Endothelial cell of umbilical vein (primary cell): ENCODE measurements around the gene AKAP5.

Experiments
- EZH2 ChIP-seq: IDR thresholded peaks from 2 replicates; pipeline ENCODE4 v1.6.1; 2012; ENCODE audit warnings: borderline replicate concordance, low read depth, mild to moderate bottlenecking, moderate library complexity, low read length, inconsistent platforms; ENCODE audit not compliant: severe bottlenecking
- GATA2 ChIP-seq: IDR thresholded peaks from 2 replicates; pipeline ENCODE4 v1.7.0; 2011; ENCODE audit warnings: low read depth, mild to moderate bottlenecking, moderate library complexity, mixed read lengths, low read length; ENCODE audit not compliant: insufficient read length, insufficient read depth
- JUN ChIP-seq: IDR thresholded peaks from 2 replicates; pipeline ENCODE4 v1.6.1; 2011; ENCODE audit warnings: borderline replicate concordance, low read depth; ENCODE audit not compliant: insufficient read length, insufficient read depth
- MYC ChIP-seq: IDR thresholded peaks from one replicate; pipeline ENCODE4 v1.6.1; 2011; ENCODE audit warnings: mild to moderate bottlenecking, low read depth, low read length
- POLR2A ChIP-seq: IDR thresholded peaks from 2 replicates; pipeline ENCODE4 v1.6.1; 2012; ENCODE audit warnings: low read depth, mild to moderate bottlenecking, control low read depth, low read length
- TF ChIP-seq, protein P1 (sequence below), 2 donors: IDR thresholded peaks; 1 replicate in 1 of 2; 2 replicates in 1 of 2; pipeline ENCODE4 v1.5.1; 2011; ENCODE audit warnings: low read length in 2 of 2, mild to moderate bottlenecking in 2 of 2, moderate library complexity in 2 of 2, control low read depth in 1 of 2, inconsistent platforms in 1 of 2, low read depth in 1 of 2; ENCODE audit not compliant: insufficient read depth in 1 of 2; ENCODE audit errors: extremely low read depth in 1 of 2
- TF ChIP-seq, protein P2 (sequence below): IDR thresholded peaks from 2 replicates; pipeline ENCODE4 v1.6.1; 2011; ENCODE audit not compliant: insufficient read depth, insufficient read length

DNA sequence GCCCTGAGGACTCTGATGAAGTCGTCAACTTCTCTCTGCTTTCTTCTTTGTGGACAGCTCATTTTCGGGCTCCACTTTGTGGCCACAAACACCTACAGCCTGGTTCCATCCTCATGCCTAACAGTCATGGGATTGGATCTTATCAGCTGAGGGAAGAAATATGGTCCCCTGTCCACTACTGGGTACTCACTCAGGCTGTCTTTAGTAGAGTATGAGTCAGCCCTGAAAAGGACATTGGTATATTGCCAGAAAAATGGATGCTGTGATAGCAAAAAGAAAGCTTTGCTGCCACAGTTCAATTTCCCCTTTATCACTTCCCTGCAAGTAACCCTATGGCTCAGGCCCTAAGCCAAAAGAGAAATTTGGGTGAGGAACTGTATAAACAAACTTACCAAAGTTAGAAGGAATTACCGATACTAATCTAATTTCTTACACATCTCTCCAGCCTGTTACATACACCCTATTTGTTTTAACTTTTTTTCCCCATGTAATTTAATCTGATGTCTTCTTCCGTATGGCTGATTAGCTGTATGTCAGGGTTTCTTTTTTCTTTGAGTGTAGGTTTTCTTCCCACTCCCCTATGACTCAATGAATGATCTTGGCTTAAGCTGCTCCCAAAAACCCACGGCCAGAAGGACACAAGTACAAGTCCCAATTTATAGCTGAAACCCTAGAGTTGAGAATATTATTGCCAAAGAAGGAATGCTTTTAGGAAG, 48.1 kb upstream of the AKAP5 start:
- TF ChIP-seq, protein P1, sequence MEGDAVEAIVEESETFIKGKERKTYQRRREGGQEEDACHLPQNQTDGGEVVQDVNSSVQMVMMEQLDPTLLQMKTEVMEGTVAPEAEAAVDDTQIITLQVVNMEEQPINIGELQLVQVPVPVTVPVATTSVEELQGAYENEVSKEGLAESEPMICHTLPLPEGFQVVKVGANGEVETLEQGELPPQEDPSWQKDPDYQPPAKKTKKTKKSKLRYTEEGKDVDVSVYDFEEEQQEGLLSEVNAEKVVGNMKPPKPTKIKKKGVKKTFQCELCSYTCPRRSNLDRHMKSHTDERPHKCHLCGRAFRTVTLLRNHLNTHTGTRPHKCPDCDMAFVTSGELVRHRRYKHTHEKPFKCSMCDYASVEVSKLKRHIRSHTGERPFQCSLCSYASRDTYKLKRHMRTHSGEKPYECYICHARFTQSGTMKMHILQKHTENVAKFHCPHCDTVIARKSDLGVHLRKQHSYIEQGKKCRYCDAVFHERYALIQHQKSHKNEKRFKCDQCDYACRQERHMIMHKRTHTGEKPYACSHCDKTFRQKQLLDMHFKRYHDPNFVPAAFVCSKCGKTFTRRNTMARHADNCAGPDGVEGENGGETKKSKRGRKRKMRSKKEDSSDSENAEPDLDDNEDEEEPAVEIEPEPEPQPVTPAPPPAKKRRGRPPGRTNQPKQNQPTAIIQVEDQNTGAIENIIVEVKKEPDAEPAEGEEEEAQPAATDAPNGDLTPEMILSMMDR (IDR thresholded peaks at IDR 0.05; ENCODE audit: extremely low read depth in 1 of 2, insufficient read depth in 1 of 2, low read depth in 1 of 2, low read length in 2 of 2), result no peak
- no peak for TF ChIP-seq POLR2A
- TF ChIP-seq MYC, result no peak
- TF ChIP-seq JUN, result no peak
- no peak for TF ChIP-seq GATA2
- TF ChIP-seq EZH2, result no peak
- TF ChIP-seq, protein P2, sequence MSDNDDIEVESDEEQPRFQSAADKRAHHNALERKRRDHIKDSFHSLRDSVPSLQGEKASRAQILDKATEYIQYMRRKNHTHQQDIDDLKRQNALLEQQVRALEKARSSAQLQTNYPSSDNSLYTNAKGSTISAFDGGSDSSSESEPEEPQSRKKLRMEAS, result no peak
